Kidney (tissue), 14 donors: ENCODE results near the gene SRPK2. TPM values are rescaled to one million over a fixed set of nuclear protein-coding genes. Genes with fewer than 3 reads are reported as not detected.

ENCODE experiments used
- DNase-seq, 5 donors: peaks; one replicate each; pipeline ENCODE4 v3.0.0-alpha.2; 2013 to 2020
- FAIRE-seq: peaks from 2 replicates; lab custom pipeline; 2012; peaks lifted over from hg19 to GRCh38; lab: Jason Lieb, UNC
- H3K27ac ChIP-seq, 2 donors: one replicate each; pipeline ENCODE4 v1.7.0; 2013; ENCODE audit warnings: low read depth in 2 of 2, low read length in 2 of 2, inconsistent platforms in 1 of 2
- H3K27me3 ChIP-seq: one replicate; pipeline ENCODE4 v1.7.1; 2013; ENCODE audit warnings: low read length, inconsistent platforms; ENCODE audit not compliant: control insufficient read depth, insufficient read depth
- H3K36me3 ChIP-seq, 3 donors: one replicate each; pipeline versions ENCODE4 v1.7.0 to v1.7.1; 2013; ENCODE audit warnings: low read length in 3 of 3, control low read depth in 1 of 3, inconsistent platforms in 1 of 3; ENCODE audit not compliant: insufficient read depth in 3 of 3, control insufficient read depth in 2 of 3
- H3K4me1 ChIP-seq, 3 donors: one replicate each; pipeline versions ENCODE4 v1.7.0 to v1.7.1; 2013; ENCODE audit warnings: low read length in 3 of 3, inconsistent platforms in 1 of 3, low read depth in 1 of 3; ENCODE audit not compliant: control insufficient read depth in 2 of 3, insufficient read depth in 2 of 3
- H3K4me3 ChIP-seq, 3 donors: one replicate each; pipeline versions ENCODE4 v1.7.0 to v1.8.1; 2013; ENCODE audit warnings: low read length in 3 of 3, control low read depth in 1 of 3, inconsistent platforms in 1 of 3
- H3K9ac ChIP-seq, 3 donors: one replicate each; pipeline versions ENCODE4 v1.7.0 to v1.7.1; 2013; ENCODE audit warnings: low read length in 3 of 3, control low read depth in 1 of 3, inconsistent platforms in 1 of 3
- H3K9me3 ChIP-seq, 3 donors: one replicate each; pipeline versions ENCODE4 v1.7.0 to v1.7.1; 2013; ENCODE audit warnings: low read length in 3 of 3, control low read depth in 1 of 3, inconsistent platforms in 1 of 3; ENCODE audit not compliant: control insufficient read depth in 2 of 3, insufficient read depth in 1 of 3
- CTCF ChIP-seq: IDR thresholded peaks from 3 replicates; pipeline ENCODE4 v1.5.1; 2012; ENCODE audit warnings: mild to moderate bottlenecking, moderate library complexity, borderline replicate concordance; ENCODE audit not compliant: insufficient read depth; ENCODE audit errors: extremely low read depth
- intact Hi-C: fragments of 100-400 bp; cut with DNase I; formaldehyde crosslinking; loops from one replicate; pipeline ENCODE4 v1.11.1; 2022
- polyA plus RNA-seq: library from polyadenylated mRNA; stranded (reverse); fragments of 350-450 nt; fragmentation: Illumina TruSeq; extraction: RNeasy Lipid Tissue Mini Kit (QIAGEN cat#74804); gene quantifications from one replicate; pipeline ENCODE4 v1.2.3, GENCODE V29; 2014; ENCODE audit warnings: low read depth, low replicate concordance; ENCODE audit not compliant: insufficient read depth
- total RNA-seq: library from RNA; stranded (reverse); fragmentation: NEBNext Ultra II Directional; extraction: Animal tissue kit (Norgen Biotek cat#: 25700); gene quantifications from one replicate; pipeline ENCODE4 v1.2.1, GENCODE V29; 2021
- donor health status: control.
- donor health status: control.
- donor health status: control.
- donor health status: control.
- donor health status: control.
- donor health status: DM: yes; HTN: yes; CAD: no.
- donor health status: Normal renal cell carcinoma (clear cell type).

Gene SRPK2
- total and polyA plus RNA-seq, 2 donors from 2014 or later: 9.9 to 43.1 TPM

DNA sequence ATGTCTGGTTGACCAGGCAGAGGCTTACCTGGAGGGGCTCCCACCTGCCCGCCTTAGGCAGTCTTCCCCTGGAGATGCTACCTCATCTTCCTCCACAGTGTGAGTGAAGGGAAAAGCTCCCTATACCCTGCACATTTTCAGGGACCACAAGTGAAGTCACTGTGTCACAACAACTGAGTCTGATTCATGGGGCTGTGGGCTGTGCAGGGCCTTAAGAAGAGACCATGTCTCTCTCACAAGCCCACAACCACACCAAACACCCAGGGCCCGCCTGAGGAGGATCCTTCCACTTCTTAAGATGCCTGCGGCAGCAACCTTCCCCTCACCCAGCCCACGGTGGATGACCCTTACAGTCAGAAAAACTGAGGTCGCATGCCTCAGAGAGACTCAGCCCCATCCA is 256.4 kb downstream of the SRPK2 start:
- no peak overlapping the region for H3K4me3 ChIP-seq
- H3K9me3 ChIP-seq: no peaks in the 10 kb centered on the region
- TF ChIP-seq CTCF: no peak
- FAIRE-seq (no peak), DNase-seq (no peak)
- peaks cover 0 to 6% (median 0%) of the 10 kb centered on the region in 3 donors for H3K4me1 ChIP-seq
- intact Hi-C loops: no loop called here
- no peak overlapping the region for H3K27ac ChIP-seq
- H3K27me3 ChIP-seq: no peaks in the 10 kb centered on the region
- H3K9ac ChIP-seq: no peak overlapping the region
- H3K36me3 ChIP-seq: peaks cover 0 to 6% (median 0%) of the 10 kb centered on the region in 3 donors

DNA sequence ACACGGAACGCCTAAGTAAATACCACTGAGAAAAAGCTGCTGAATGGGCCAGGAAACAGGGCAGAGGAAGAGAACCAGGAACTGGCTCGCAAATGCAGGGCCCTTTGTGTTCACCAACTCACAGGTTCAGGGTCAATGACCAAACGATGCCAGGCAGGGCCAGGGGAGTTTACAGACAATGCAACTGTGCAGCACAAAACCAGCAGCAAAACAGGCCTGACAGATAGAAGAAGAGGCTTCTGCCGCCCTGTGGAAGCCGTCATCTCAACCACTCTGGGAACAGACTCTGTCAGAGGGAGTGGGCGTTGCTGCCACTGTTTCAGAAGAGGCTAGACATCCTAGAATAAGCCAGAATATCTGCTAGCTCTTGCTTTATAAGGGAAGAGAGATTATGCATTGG is 256.8 kb downstream of the SRPK2 start:
- TF ChIP-seq CTCF: no peak
- FAIRE-seq: no peak
- peaks cover 0 to 6% (median 0%) of the 10 kb centered on the region in 3 donors for H3K4me1 ChIP-seq
- peaks cover 0 to 6% (median 0%) of the 10 kb centered on the region in 3 donors for H3K36me3 ChIP-seq
- H3K4me3 ChIP-seq: no peak overlapping the region
- intact Hi-C loops: no loop called here
- no peaks in the 10 kb centered on the region for H3K27me3 ChIP-seq
- H3K27ac ChIP-seq: no peak overlapping the region
- no peaks in the 10 kb centered on the region for H3K9me3 ChIP-seq
- no peak overlapping the region for H3K9ac ChIP-seq
- DNase-seq: peak in 4 of 5 donors; percentile 33 to 56 (median 44)

DNA sequence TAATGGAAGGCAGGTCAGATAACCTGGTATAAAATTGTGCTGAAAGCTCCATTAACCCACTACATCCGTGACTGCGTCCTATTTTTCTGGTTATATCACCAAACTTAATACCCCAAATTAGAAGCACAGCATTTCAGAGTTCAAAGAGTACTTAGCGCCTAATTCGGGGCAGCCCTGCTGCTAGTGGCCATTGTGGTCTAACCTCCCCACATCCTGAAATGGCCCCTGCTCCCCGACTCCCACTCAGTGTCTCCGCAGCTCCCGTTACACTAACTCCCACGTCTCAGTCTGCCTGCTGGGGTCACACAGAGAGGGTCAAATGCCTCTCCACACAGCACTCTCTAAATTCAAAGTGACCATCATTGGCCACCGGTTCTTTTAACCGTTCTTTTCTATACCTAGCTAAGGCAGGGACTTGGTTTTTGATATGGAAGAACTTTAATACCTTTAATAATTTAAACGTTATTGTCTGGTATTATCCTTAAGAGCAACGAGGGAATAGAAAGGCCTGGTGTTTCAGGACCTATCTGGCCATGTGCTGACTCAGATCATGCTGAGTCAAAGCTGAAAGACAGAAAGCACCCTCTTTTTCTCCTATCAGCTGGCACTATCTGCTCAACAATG is 257.6 kb downstream of the SRPK2 start:
- Histone ChIP-seq H3K4me1 (peaks cover 0 to 6% (median 0%) of the 10 kb centered on the region in 3 donors), H3K36me3 (peaks cover 0 to 3% (median 0%) of the 10 kb centered on the region in 3 donors), H3K9ac (no peak overlapping the region), H3K9me3 (no peaks in the 10 kb centered on the region), H3K4me3 (no peak overlapping the region), H3K27ac (no peak overlapping the region), H3K27me3 (no peaks in the 10 kb centered on the region)
- intact Hi-C loops: no loop called here
- DNase-seq (peak in 4 of 5 donors; percentile 54 to 59 (median 56)), FAIRE-seq (no peak)
- no peak for TF ChIP-seq CTCF
